ENCODE results near the gene PTPRT. TPM values are rescaled to one million over a fixed set of nuclear protein-coding genes. Genes with fewer than 3 reads are reported as not detected.

Gene PTPRT
- total RNA-seq, 1 experiment from 2014 or later = 0.13 TPM

GRCh38 chr20:42855896-42856295, 333.8 kb downstream of the PTPRT start:
- no peaks in the 10 kb centered on the region for H3K9me3 Mint-ChIP-seq
- Histone ChIP-seq H2AK5ac (ENCODE audit: insufficient read length, low read length) (no peak overlapping the region), H3K27ac (ENCODE audit: insufficient read length, low read depth, low read length) (no peak overlapping the region), H3K18ac (ENCODE audit: insufficient read length, low read depth, low read length) (no peak overlapping the region), H3K4ac (ENCODE audit: low read depth, low read length) (no peak overlapping the region), H2BK20ac (ENCODE audit: low read depth, low read length, poor library complexity, severe bottlenecking) (no peak overlapping the region), H3K14ac (ENCODE audit: insufficient read depth, low read length) (no peak overlapping the region), H3K9ac (ENCODE audit: extremely low read depth, insufficient read length, low read length) (no peak overlapping the region), H2AFZ (ENCODE audit: low read length) (no peak overlapping the region), H2BK15ac (ENCODE audit: low read depth, low read length) (no peak overlapping the region), H4K8ac (replicated peaks; ENCODE audit: insufficient read length, low read depth, low read length) (no peak overlapping the region), H3K79me1 (ENCODE audit: insufficient read depth, low read depth, low read length, poor library complexity, severe bottlenecking) (no peaks in the 10 kb centered on the region), H4K20me1 (ENCODE audit: control insufficient read depth, insufficient read depth, insufficient read length) (no peaks in the 10 kb centered on the region), H3K4me2 (ENCODE audit: insufficient read depth, insufficient read length, low read length) (no peak overlapping the region), H3T11ph (ENCODE audit: low read length) (no peak overlapping the region), H3K4me1 (ENCODE audit: insufficient read depth, low read length) (no peaks in the 10 kb centered on the region), H3K9me3 (ENCODE audit: control insufficient read depth, low read depth, low read length) (no peaks in the 10 kb centered on the region), H2BK120ac (ENCODE audit: low read depth, low read length, poor library complexity, severe bottlenecking) (no peak overlapping the region), H3K79me2 (ENCODE audit: insufficient read depth, low read length) (no peaks in the 10 kb centered on the region), H3K56ac (ENCODE audit: insufficient read length, low read depth, low read length) (no peak overlapping the region), H3K23me2 (ENCODE audit: insufficient read length, low read depth, low read length, poor library complexity, severe bottlenecking) (no peaks in the 10 kb centered on the region), H4K5ac (ENCODE audit: insufficient read length, low read depth, low read length) (no peak overlapping the region), H2BK12ac (ENCODE audit: insufficient read length, low read depth, low read length) (no peak overlapping the region), H4K91ac (ENCODE audit: insufficient read length, low read depth, low read length) (no peak overlapping the region), H2BK5ac (ENCODE audit: insufficient read length, low read length) (no peak overlapping the region), H3K27me3 (ENCODE audit: insufficient read depth, low read length) (no peaks in the 10 kb centered on the region), H3K23ac (ENCODE audit: insufficient read length, low read depth, low read length) (no peak overlapping the region)
- no CpG with 5 or more reads among the region's 1 CpG for WGBS (ENCODE audit: extremely low coverage, insufficient read length, low lambda C conversion rate)
- no peaks in the 10 kb centered on the region for H3K4me1 Mint-ChIP-seq
- peaks cover 9% of the 10 kb centered on the region for H3K27me3 Mint-ChIP-seq (ENCODE audit: low read depth)
- no peak overlapping the region for H3K27ac Mint-ChIP-seq
- no peak for DNase-seq
- no peak overlapping the region for H3K4me3 Mint-ChIP-seq
- TF ChIP-seq, protein P1, sequence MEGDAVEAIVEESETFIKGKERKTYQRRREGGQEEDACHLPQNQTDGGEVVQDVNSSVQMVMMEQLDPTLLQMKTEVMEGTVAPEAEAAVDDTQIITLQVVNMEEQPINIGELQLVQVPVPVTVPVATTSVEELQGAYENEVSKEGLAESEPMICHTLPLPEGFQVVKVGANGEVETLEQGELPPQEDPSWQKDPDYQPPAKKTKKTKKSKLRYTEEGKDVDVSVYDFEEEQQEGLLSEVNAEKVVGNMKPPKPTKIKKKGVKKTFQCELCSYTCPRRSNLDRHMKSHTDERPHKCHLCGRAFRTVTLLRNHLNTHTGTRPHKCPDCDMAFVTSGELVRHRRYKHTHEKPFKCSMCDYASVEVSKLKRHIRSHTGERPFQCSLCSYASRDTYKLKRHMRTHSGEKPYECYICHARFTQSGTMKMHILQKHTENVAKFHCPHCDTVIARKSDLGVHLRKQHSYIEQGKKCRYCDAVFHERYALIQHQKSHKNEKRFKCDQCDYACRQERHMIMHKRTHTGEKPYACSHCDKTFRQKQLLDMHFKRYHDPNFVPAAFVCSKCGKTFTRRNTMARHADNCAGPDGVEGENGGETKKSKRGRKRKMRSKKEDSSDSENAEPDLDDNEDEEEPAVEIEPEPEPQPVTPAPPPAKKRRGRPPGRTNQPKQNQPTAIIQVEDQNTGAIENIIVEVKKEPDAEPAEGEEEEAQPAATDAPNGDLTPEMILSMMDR (conservative IDR thresholded peaks at IDR 0.05) = no peak
- no peaks in the 10 kb centered on the region for H3K36me3 Mint-ChIP-seq (ENCODE audit: insufficient read depth in 1 of 3, low read depth in 3 of 3)
